NCI-H1930 (cell line): ENCODE data around the gene NOP56.

Experiments
- DNase-seq, 2 experiments: peaks; one replicate each; lab custom pipeline; 2025; lab: John Stamatoyannopoulos, UW

The NOP56 gene

DNA sequence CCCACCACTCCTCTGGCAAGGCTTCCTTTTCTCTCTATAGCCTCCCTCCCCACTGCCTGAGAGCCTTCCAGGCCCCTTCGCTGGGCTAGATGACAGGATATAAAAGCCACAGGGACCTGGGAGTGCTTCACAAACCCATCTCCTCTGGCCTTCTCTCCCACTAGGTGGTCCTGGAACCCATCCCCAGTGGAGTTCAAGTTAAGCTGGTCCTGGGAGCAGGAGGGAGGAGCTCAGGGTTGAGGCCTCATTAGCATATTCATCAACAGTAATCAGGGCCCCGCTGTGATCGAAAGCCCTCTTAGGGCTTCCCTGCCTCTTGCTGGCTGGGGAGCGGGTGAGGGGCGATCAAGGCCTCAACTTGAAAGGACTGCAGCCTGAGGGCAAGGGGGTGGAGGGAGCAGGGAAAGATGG, 49.2 kb downstream of the NOP56 start:
- DNase-seq = no peak

DNA sequence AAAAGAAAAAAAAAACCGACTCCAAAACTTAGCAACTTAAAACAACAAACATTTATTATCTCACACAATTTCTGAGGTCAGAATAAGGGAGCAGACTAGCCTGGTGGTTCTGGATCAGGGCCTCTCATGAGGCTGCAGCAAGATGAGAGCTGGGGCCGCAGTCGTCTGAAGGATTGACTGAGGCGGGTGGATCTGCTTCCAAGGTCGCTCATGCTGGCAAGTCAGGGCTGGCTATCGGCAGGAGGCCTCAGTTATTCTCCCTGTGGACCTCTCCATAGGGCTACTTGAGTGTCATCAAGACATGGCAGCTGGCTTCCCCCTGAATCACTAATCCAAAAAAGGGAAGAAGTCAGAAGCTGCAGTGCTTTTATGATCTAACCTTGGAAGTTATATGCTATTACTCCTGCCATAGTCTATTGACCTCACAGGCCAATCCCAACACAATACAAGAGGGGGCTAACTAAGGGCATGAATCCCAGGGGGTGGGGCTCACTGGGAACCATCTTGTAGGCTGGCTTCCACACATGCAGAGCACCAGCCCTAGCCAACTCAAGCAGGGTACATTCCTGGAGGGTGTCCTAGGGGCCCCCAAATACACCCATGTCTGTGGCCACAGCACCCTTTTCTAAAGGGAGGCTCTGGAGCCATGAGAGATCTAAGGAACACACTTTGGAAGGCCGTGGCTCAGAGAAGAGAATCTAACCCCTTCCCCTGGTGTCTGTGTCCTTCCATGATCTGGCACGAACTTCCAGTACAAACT, 51.5 kb downstream of the NOP56 start:
- no peak for DNase-seq

DNA sequence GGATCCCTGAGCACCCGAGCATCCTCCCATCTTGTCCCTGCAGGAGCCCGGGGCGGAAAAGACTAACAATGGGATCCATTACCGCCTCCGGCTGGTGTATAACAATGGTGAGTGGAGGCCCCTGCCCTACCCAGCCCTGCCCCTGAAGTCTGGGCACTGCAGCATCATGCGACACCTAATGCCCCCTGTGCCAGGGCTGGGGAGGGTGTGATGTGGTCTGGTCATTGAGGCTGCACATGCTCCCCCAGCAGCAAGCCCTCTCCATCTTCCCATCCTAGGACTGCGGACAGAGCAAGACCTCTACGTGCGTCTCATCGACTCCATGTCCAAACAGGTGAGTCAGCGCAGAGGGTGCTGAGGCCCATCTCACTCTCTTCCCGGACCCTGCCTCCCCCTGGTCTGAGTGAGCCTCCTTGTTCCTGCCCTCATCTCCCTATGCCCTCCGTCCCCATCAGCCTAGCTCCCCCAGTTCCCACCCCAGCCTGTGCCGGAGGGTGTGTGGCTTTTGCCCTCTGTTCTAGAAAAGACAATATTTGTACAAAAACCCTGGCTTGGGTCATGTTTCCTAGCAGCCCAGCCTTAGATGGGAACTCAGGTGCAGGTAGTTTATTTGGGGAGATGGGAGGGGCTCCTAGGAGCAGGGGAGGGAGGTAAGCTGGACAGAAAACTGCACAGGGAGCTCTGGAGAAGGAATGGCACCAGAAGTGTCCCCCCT, 53.7 kb downstream of the NOP56 start:
- DNase-seq = no peak

- no peak for DNase-seq
Measured at GRCh38 chr20:2706688-2707352, 54.4 kb downstream of the NOP56 start.

DNA sequence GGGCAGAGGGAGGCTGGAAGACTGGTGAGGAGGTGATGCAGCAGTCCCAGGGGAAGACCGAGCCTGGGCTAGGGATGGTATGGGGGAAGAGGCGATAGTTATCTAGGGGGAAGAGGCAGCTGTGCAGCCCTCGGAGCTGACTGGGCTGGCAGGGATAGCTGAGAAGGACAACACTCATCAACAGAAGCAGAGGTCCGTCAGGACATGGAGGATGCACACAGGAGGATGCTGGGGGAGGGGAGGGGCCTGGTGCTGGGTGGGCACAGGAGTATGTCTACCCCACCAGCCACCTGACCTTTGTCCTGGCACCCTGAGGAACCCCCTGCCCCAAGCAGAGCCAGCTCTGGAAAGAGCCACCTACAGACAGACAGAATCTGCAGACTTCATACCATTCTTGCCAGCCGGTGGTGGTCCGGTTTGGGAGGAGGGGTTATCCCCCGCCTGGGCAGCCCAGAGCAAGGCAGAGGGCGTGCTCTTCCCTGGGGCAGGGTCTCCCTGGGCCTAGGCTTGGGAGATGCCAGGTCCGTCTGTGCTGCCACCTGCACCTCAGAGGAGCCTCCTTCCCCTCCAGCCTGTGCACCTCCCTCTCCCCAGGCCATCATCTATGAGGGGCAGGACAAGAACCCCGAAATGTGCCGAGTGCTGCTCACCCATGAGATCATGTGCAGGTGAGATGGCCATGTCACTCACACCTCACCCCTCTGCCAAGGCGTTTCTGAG, 55.1 kb downstream of the NOP56 start:
- DNase-seq = no peak
